ENCODE data around the gene GSTA5. TPM values are rescaled to one million over a fixed set of nuclear protein-coding genes. Genes with fewer than 3 reads are reported as not detected.
"Not testable (repeated sequence)": the region's sequence is repeated elsewhere in the genome, so short reads cannot be mapped to it uniquely, and the experiment has no call there.

GSTA5 gene
- polyA plus RNA-seq, 3 donors = not detected

- DNase-seq (ENCODE audit: extremely low read depth in 1 of 11, low read depth in 9 of 11, low spot score in 4 of 11) = no peak
These were observed 3.0 kb upstream of the GSTA5 start for GRCh38 chr6:52843605-52844004.

DNA sequence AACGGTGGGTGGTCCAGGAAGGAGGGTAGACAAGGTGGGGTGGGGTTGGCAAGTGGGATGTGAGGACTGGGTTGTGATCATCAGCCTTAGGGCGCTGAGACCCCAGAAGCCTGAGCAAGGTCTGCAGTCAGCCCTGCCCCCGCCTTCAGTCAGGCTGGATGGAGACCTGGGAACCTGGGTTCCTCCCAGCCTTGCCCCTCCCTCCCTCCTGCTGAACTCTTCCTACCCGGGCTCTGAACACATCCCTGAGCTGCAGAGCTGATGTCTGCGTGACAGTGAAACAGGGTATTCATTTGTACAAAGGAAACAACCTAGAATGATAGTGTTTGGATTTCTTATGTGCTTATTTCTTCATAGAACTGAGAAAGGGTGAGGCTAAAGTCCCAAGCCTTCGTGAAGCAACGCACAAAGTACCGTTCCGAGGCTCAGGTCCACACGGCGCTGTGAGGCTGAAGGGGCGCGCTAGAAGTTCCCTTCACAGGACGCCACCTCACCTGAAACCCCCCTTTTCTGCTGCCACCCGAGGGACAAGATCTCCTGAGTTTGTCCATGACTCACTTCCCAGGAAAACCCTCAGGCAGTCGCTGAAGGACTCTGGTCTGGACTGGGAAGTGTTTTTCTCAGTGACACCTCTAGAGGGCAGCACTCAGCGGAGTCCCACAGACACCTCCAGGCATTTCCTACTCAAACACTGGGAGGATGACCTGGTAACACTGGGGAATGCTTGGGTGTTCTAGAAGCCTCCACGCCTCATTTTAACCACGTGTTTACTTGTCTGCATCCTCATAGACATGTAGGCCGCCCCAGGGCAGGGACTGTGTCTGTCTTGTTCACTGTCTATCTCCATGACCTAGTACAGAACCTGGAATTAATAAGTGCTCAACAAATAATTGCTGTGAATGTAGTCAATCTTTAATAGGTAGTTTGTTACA lies 1.2 kb downstream of the GSTA5 start:
- DNase-seq (ENCODE audit: extremely low read depth in 1 of 11, low read depth in 9 of 11, low spot score in 4 of 11) = peak in 6 of 11 donors; percentile 15 to 31 (median 22)

DNA sequence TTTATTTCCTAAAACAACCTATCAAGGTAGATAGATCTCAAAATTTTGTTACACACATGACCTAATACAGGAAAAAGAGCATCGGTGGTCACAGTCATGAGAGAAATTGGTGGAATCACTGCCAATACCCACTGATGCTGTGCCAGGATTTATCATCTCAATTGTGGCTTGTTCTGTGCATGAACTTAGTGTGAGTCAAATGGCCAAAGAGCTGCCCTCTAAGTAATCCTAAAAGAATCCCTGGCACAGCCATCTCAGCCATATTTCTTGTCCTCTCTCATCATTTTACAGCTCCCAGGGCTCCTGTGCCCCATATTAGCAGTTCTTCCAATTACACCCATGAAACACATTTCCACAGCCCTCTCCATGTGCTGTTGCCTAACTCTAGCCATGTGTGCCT lies 6.1 kb downstream of the GSTA5 start:
- DNase-seq (ENCODE audit: extremely low read depth in 1 of 11, low read depth in 9 of 11, low spot score in 4 of 11) = no peak

DNA sequence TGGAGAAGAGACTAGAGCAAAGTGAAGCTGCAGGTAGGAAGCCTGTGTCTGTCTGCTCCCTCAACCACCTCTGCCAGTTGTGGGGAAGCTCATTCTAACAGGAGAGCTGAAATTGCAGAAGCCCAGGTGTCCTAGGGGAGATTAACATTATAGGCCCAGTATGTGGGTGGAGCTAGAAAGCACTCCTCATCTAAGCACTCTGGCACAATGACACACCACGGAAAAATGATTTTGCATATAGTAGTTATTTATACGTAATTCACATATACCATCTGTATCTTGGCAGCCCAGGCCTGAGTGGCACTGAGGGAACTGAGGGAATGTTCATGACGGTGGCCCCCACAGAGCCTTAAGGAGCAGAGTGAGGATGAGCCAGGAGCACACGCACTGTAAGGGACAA lies 9.7 kb downstream of the GSTA5 start:
- not testable (repeated sequence) for DNase-seq (ENCODE audit: extremely low read depth in 1 of 11, low read depth in 9 of 11, low spot score in 4 of 11)

DNA sequence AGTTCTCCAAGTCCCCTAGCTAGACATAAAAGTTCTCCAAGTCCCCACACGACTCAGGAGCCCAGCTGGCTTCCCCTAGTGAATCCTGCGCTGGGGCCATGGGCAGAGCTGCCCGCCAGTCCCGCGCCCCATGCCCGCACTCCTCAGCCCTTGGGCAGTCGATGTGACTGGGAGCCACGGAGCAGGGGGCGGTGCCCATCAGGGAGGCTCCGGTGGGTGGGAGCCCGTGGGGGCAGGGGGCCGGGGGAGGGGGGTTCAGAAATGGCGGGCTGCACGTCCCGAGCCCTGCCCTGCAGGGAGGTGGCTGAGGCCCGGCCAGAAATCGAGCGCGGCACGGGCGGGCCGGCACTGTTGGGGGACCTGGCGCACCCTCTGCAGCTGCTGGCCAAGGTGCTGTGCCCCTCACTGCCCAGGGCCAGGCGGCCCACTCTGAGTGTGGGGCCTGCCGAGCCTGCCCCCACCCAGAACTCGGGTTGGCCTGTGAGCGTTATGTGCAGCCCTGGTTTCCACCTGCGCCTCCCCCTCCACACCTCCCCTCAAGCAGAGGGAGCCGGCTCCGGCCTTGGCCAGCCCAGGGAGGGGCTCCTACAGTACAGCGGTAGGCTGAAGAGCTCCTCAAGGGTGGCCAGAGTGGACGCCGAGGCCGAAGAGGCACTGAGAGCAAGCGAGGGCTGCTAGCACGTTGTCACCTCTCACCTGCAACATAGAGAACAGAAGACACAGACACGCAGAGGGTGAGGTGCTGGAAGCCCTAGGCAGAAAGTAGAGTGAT lies 11.4 kb downstream of the GSTA5 start:
- no peak for DNase-seq (ENCODE audit: extremely low read depth in 1 of 11, low read depth in 9 of 11, low spot score in 4 of 11)

GRCh38 chr6:52828621-52829020 lies 12.0 kb downstream of the GSTA5 start:
- DNase-seq (ENCODE audit: extremely low read depth in 1 of 11, low read depth in 9 of 11, low spot score in 4 of 11) = not testable (repeated sequence)

DNA sequence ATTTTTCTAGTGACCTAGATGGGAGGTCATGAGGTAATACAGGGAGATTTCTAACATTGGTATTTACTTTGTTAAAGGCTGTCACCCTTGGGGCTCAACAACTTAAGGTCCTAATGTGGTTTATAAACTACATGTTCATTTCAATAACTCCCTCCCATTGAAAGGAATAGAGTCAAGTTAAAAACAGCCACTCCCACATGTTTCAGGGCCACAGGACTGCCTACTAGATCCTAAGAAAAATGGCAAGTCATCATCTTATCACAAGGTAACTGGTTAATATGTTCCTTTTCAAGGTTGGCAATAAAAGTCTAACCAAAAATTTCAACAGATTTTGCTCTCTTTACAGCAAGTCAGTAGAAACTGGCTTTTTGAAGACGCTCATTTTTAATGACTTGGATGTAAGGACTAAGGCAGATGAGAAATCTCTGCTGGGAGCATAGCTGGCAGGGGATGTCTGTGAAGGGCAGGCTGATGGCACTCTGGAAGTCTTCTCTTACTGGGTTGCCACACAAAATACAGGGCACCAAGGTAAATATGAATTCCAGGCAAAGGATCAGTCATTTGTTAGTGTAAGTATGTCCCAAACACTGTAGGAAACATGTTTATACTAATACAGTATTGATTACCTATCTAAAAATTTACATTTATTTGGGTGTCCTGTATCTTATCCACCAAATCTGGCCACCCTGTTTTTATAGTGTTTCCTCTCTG lies 13.4 kb downstream of the GSTA5 start:
- not testable (repeated sequence) for DNase-seq (ENCODE audit: extremely low read depth in 1 of 11, low read depth in 9 of 11, low spot score in 4 of 11)

GRCh38 chr6:52826513-52826912 lies 14.1 kb downstream of the GSTA5 start:
- no peak for DNase-seq (ENCODE audit: extremely low read depth in 1 of 11, low read depth in 9 of 11, low spot score in 4 of 11)

DNA sequence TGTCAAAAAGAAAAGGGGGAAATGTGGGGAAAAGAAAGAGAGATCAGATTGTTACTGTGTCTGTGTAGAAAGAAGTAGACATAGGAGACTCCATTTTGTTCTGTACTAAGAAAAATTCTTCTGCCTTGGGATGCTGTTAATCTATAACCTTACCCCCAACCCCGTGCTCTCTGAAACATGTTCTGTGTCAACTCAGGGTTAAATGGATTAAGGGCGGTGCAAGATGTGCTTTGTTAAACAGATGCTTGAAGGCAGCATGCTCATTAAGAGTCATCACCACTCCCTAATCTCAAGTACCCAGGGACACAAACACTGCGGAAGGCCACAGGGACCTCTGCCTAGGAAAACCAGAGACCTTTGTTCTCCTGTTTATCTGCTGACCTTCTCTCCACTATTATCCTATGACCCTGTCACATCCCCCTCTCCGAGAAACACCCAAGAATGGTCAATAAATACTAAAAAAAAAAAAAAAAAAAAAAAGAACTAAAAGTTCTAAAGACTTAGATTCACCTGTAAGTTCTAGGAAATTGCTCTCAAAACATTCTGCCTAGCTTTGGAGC lies 14.6 kb downstream of the GSTA5 start:
- not testable (repeated sequence) for DNase-seq (ENCODE audit: extremely low read depth in 1 of 11, low read depth in 9 of 11, low spot score in 4 of 11)

DNA sequence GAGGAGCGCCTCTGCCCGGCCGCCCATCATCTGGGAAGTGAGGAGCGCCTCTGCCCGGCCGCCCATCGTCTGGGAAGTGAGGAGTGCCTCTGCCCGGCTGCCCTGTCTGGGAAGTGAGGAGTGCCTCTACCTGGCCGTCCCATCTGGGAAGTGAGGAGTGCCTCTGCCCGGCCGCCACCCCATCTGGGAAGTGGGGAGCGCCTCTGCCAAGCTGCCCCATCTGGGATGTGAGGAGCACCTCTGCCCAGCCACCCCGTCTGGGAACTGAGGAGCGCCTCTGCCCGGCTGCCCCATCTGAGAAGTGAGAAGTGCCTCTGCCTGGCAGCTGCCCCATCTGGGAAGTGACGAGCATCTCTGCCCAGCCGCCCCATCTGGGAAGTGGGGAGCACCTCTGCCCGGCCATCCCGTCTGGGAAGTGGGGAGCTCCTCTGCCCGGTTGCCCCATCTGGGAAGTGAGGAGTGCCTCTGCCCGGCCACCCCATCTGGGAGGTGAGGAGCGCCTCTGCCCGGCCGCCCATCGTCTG lies 15.3 kb downstream of the GSTA5 start:
- DNase-seq (ENCODE audit: extremely low read depth in 1 of 11, low read depth in 9 of 11, low spot score in 4 of 11) = not testable (repeated sequence)

- no peak for DNase-seq (ENCODE audit: extremely low read depth in 1 of 11, low read depth in 9 of 11, low spot score in 4 of 11)
These were observed 18.8 kb downstream of the GSTA5 start for GRCh38 chr6:52821842-52822241.

- DNase-seq (ENCODE audit: extremely low read depth in 1 of 11, low read depth in 9 of 11, low spot score in 4 of 11) = no peak
These were observed 20.4 kb downstream of the GSTA5 start for GRCh38 chr6:52820198-52820597.

- peak in 5 of 11 donors; percentile 7 to 16 (median 9) for DNase-seq (ENCODE audit: extremely low read depth in 1 of 11, low read depth in 9 of 11, low spot score in 4 of 11)
These were observed 25.2 kb downstream of the GSTA5 start for GRCh38 chr6:52815167-52816092.

GRCh38 chr6:52814545-52814944 lies 26.1 kb downstream of the GSTA5 start:
- not testable (repeated sequence) for DNase-seq (ENCODE audit: extremely low read depth in 1 of 11, low read depth in 9 of 11, low spot score in 4 of 11)

DNA sequence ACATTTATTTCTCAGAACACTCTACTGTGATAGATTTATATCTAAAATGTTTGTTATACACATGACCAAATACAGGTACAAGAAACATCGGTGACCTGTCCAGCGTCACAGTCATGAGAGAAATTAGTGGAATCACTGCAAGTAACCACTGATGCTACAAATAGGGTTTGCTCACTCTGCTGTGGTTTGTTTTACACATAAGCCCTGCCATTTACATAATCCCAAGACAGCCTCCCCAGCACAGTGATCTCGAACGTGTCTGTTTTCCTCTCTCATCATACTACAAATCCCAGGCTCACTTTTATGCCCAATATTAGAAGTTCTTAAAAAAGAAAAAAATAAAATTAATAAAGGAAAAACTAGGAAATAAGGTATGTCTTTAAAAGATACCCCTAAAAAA lies 30.8 kb downstream of the GSTA5 start:
- DNase-seq (ENCODE audit: extremely low read depth in 1 of 11, low read depth in 9 of 11, low spot score in 4 of 11) = not testable (repeated sequence)

DNA sequence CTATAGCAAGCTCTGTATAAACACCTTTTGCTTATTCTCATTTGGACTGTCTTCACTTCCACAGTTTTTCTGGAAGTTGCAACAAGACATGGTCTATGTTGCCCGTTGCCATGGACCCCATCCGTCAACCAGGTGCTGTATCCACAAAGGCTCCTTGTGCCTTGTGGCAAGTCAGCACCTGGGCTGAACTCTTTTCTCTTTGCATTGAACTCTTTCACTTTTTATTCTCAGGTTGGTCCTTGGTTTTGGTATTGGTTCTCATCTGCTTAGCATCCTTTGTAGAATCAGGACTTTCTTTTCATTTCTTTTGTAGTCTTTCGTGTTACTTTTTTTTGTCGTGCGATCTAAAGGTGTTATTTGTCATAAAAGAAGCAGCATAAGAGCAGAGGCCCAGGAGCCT lies 32.0 kb downstream of the GSTA5 start:
- DNase-seq (ENCODE audit: extremely low read depth in 1 of 11, low read depth in 9 of 11, low spot score in 4 of 11) = no peak

- not testable (repeated sequence) for DNase-seq (ENCODE audit: extremely low read depth in 1 of 11, low read depth in 9 of 11, low spot score in 4 of 11)
These were observed 36.9 kb downstream of the GSTA5 start, which contains the start of gene GSTA1 for GRCh38 chr6:52803668-52804255. Gene GSTA1 (minus strand): TSS chr6:52803816. CDS start chr6:52799267, 4,549 bp downstream.
